Measurements from ENCODE around the gene GPR78.

GPR78 gene

DNA sequence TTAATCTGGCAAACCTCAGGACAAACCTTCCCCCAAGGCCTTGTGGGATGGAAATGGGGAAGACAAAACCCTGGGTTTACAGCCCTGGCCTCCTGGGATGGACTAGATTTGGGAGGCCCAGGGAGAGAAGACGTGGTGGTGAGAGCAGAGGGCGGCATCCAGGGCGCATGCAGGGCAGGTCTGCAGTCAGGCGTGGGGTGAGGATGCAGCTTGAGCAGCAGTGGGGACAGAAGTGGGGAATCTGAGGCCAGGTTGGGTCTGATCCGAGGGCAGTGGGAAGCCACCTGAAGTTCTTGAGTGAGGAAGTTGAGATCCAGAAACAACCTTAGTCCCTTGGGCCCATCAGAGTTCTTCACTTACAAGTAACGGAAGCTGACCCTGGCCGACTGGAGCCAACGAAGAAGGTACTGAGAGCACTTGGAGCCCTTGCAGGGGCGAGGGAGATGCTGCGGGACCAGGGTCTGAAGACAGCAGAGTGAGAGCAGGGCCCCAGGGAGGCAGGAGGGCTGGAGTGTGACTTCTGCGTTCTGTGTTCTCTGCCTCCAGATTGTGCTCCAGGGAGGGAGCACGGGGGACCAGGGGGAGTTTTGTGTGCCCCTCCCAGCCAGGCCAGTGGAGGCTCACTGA, 42.0 kb upstream of the GPR78 start:
- no peaks in the 10 kb centered on the region for H3K4me1 ChIP-seq (ENCODE audit: control insufficient read depth, insufficient read depth, low read length)
- POLR2A ChIA-PET = interaction anchor here (0.8 kb wide), 1 partner anchor 66 kb away, joined by 4 read pairs; no protein-coding TSS in a partner anchor
- H3K36me3 ChIP-seq (ENCODE audit: control insufficient read depth in 2 of 2, insufficient read depth in 1 of 2, low read length in 2 of 2) = no peaks in the 10 kb centered on the region
- H3K9me3 ChIP-seq (ENCODE audit: control insufficient read depth, insufficient read depth, low read depth, low read length) = no peaks in the 10 kb centered on the region
- CTCF ChIA-PET = interaction anchor here (2.2 kb wide), 1 partner anchor 69 kb away, joined by 10 read pairs; no protein-coding TSS in a partner anchor
- H3K27ac ChIP-seq (ENCODE audit: extremely low read depth, low read depth, low read length) = no peak overlapping the region
- TF ChIP-seq MEIS1 (CRISPR knock-in tag; IDR thresholded peaks at IDR 0.05; ENCODE audit: borderline replicate concordance) (no peak), ZBTB17 (tag by site-specific recombination; IDR thresholded peaks at IDR 0.05) (no peak), SP7 (tag by site-specific recombination; IDR thresholded peaks at IDR 0.05) (no peak), ZNF707 (tag by site-specific recombination; IDR thresholded peaks at IDR 0.05) (no peak)
- H3K4me3 ChIP-seq (ENCODE audit: low read depth, low read length) = no peak overlapping the region

DNA sequence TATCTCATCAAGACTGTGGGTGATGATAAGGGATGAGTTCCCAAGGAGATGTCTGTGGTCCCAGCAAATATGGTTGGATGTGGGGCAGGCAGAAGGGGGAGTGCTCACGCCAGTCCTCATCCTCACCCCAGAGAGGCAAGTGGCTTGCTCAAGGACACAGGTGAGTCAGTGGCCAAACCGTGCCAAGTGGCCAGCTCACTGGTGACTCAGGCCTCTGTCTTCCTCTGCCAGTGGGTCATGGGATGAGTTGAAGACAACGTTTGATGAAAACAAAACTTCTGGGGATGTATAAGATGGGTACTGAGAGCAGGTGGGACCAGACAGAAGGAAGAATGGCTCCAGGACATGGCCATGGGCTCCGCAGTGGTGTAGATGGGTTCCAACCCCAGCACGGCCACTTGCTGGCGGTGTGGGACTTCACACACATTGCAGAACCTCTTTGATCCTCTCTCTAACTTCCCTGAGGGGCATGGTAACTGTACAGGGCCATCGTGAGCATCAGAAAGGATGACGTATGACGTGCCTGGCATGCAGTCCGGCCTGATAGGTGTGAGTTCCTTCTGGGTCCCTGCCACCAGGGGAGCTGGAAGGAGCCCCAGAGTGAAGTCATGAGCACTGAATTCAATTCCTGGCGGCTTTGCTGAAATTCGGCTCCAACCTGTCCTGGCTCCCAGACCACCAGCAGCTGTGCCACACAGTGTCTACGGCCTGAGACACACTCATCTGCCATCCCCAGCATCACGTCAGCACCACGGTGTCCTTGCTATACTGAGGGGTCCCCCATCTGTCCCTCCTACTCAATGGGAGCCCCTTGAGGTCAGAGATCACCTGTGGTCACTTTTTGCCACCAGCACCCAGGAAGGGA, 41.3 kb upstream of the GPR78 start:
- TF ChIP-seq ZBTB17 (tag by site-specific recombination; IDR thresholded peaks at IDR 0.05) (no peak), ZNF777 (tag by site-specific recombination; IDR thresholded peaks at IDR 0.05; ENCODE audit: borderline replicate concordance) (no peak), ZFP37 (tag by site-specific recombination; IDR thresholded peaks at IDR 0.05) (no peak), ZNF629 (tag by site-specific recombination; IDR thresholded peaks at IDR 0.05) (no peak), ZNF19 (tag by site-specific recombination; IDR thresholded peaks at IDR 0.05; ENCODE audit: low read depth) (no peak), ZNF560 (tag by site-specific recombination; IDR thresholded peaks at IDR 0.05; ENCODE audit: borderline replicate concordance) (no peak), ZNF174 (tag by site-specific recombination; IDR thresholded peaks at IDR 0.05) (no peak), ZNF391 (tag by site-specific recombination; IDR thresholded peaks at IDR 0.05; ENCODE audit: borderline replicate concordance, low read depth) (no peak), ZNF510 (tag by site-specific recombination; IDR thresholded peaks at IDR 0.05; ENCODE audit: insufficient replicate concordance) (no peak), ZNF335 (tag by site-specific recombination; conservative IDR thresholded peaks at IDR 0.05) (no peak)
- TF ChIP-seq, protein P1, sequence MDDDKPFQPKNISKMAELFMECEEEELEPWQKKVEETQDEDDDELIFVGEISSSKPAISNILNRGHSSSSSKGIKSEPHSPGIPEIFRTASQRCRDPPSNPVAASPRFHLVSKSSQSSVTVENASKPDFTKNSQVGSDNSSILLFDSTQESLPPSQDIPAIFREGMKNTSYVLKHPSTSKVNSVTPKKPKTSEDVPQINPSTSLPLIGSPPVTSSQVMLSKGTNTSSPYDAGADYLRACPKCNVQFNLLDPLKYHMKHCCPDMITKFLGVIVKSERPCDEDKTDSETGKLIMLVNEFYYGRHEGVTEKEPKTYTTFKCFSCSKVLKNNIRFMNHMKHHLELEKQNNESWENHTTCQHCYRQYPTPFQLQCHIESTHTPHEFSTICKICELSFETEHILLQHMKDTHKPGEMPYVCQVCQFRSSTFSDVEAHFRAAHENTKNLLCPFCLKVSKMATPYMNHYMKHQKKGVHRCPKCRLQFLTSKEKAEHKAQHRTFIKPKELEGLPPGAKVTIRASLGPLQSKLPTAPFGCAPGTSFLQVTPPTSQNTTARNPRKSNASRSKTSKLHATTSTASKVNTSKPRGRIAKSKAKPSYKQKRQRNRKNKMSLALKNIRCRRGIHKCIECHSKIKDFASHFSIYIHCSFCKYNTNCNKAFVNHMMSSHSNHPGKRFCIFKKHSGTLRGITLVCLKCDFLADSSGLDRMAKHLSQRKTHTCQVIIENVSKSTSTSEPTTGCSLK (tag by site-specific recombination; IDR thresholded peaks at IDR 0.05) = no peak
- TF ChIP-seq, protein P2, sequence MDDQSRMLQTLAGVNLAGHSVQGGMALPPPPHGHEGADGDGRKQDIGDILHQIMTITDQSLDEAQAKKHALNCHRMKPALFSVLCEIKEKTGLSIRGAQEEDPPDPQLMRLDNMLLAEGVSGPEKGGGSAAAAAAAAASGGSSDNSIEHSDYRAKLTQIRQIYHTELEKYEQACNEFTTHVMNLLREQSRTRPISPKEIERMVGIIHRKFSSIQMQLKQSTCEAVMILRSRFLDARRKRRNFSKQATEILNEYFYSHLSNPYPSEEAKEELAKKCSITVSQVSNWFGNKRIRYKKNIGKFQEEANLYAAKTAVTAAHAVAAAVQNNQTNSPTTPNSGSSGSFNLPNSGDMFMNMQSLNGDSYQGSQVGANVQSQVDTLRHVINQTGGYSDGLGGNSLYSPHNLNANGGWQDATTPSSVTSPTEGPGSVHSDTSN (CRISPR knock-in tag; IDR thresholded peaks at IDR 0.05) = no peak
- Histone ChIP-seq H3K4me3 (ENCODE audit: low read depth, low read length) (no peak overlapping the region), H3K27ac (ENCODE audit: extremely low read depth, low read depth, low read length) (no peak overlapping the region), H3K9me3 (ENCODE audit: control insufficient read depth, insufficient read depth, low read depth, low read length) (no peaks in the 10 kb centered on the region), H3K36me3 (ENCODE audit: control insufficient read depth in 2 of 2, insufficient read depth in 1 of 2, low read length in 2 of 2) (no peaks in the 10 kb centered on the region), H3K4me1 (ENCODE audit: control insufficient read depth, insufficient read depth, low read length) (no peaks in the 10 kb centered on the region)
- POLR2A ChIA-PET = no interaction called here
- CTCF ChIA-PET = interaction anchor here (1.0 to 2.2 kb wide), 2 partner anchors 17 to 70 kb away, joined by 4 to 10 read pairs; no protein-coding TSS in a partner anchor

DNA sequence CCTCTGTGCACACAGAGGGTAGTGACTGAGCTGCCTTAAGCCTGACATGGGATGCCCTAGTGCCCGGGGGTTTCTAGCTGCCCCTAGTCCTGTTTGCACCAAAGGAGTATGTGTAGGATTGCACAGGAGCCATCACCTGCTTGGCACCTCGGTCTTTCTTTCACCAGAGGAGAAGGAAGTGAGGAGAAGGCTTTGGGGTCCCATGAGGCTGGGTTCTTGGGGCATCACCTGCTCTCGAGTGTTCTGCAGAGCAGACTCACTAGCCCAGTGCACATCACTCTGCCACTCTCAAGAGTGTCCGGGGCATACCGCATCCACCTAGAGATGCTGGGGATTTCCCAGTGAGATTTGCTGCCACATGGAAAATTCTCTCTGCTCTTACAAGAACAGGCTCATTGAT, 40.5 kb upstream of the GPR78 start:
- Histone ChIP-seq H3K27ac (ENCODE audit: extremely low read depth, low read depth, low read length) (no peak overlapping the region), H3K4me3 (ENCODE audit: low read depth, low read length) (no peak overlapping the region), H3K9me3 (ENCODE audit: control insufficient read depth, insufficient read depth, low read depth, low read length) (no peaks in the 10 kb centered on the region), H3K36me3 (ENCODE audit: control insufficient read depth in 2 of 2, insufficient read depth in 1 of 2, low read length in 2 of 2) (no peaks in the 10 kb centered on the region), H3K4me1 (ENCODE audit: control insufficient read depth, insufficient read depth, low read length) (no peaks in the 10 kb centered on the region)
- no peak for TF ChIP-seq ZNF16 (tag by site-specific recombination; IDR thresholded peaks at IDR 0.05; ENCODE audit: low read depth)
- TF ChIP-seq ZNF529 (tag by site-specific recombination; IDR thresholded peaks at IDR 0.05; ENCODE audit: insufficient replicate concordance) = no peak
- TF ChIP-seq ZNF544 (tag by site-specific recombination; IDR thresholded peaks at IDR 0.05) = no peak
- no peak for TF ChIP-seq ZXDB (tag by site-specific recombination; IDR thresholded peaks at IDR 0.05)
- TF ChIP-seq, protein P3, sequence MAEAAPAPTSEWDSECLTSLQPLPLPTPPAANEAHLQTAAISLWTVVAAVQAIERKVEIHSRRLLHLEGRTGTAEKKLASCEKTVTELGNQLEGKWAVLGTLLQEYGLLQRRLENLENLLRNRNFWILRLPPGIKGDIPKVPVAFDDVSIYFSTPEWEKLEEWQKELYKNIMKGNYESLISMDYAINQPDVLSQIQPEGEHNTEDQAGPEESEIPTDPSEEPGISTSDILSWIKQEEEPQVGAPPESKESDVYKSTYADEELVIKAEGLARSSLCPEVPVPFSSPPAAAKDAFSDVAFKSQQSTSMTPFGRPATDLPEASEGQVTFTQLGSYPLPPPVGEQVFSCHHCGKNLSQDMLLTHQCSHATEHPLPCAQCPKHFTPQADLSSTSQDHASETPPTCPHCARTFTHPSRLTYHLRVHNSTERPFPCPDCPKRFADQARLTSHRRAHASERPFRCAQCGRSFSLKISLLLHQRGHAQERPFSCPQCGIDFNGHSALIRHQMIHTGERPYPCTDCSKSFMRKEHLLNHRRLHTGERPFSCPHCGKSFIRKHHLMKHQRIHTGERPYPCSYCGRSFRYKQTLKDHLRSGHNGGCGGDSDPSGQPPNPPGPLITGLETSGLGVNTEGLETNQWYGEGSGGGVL (tag by site-specific recombination; IDR thresholded peaks at IDR 0.05) = no peak
- no peak for TF ChIP-seq GFI1B (tag by site-specific recombination; IDR thresholded peaks at IDR 0.05)
- no peak for TF ChIP-seq SALL2 (tag by site-specific recombination; IDR thresholded peaks at IDR 0.05; ENCODE audit: borderline replicate concordance)
- no peak for TF ChIP-seq ZNF473 (tag by site-specific recombination; IDR thresholded peaks at IDR 0.05)
- TF ChIP-seq ZNF560 (tag by site-specific recombination; IDR thresholded peaks at IDR 0.05; ENCODE audit: borderline replicate concordance) = no peak
- no peak for TF ChIP-seq ZNF354C (tag by site-specific recombination; IDR thresholded peaks at IDR 0.05; ENCODE audit: borderline replicate concordance, low read depth)
- POLR2A ChIA-PET = no interaction called here
- CTCF ChIA-PET = interaction anchor here (1.0 kb wide), 1 partner anchor 18 kb away, joined by 4 read pairs; no protein-coding TSS in a partner anchor

Data from HEK293 (cell line).